OCI-LY3 (cell line): ENCODE data around the gene GRM8.

Experiments used
- EZH2phosphoT487 ChIP-seq: fragments of 200-600 bp; shearing (Covaris generic); IDR thresholded peaks from 2 replicates; pipeline ENCODE4 v1.6.1; 2018; ENCODE audit warnings: antibody characterized with exemption, mixed run types, low read depth
- TF ChIP-seq, protein P1 (sequence below): fragments of 200-600, 300-600 bp; sonication (generic); IDR thresholded peaks from 2 replicates; pipeline ENCODE4 v1.5.1; 2014; ENCODE audit warnings: antibody characterized with exemption, low read length, low read depth

GRCh38 chr7:126486806-126487205, 765.9 kb downstream of the GRM8 start:
- TF ChIP-seq, protein P1, sequence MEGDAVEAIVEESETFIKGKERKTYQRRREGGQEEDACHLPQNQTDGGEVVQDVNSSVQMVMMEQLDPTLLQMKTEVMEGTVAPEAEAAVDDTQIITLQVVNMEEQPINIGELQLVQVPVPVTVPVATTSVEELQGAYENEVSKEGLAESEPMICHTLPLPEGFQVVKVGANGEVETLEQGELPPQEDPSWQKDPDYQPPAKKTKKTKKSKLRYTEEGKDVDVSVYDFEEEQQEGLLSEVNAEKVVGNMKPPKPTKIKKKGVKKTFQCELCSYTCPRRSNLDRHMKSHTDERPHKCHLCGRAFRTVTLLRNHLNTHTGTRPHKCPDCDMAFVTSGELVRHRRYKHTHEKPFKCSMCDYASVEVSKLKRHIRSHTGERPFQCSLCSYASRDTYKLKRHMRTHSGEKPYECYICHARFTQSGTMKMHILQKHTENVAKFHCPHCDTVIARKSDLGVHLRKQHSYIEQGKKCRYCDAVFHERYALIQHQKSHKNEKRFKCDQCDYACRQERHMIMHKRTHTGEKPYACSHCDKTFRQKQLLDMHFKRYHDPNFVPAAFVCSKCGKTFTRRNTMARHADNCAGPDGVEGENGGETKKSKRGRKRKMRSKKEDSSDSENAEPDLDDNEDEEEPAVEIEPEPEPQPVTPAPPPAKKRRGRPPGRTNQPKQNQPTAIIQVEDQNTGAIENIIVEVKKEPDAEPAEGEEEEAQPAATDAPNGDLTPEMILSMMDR: no peak
- no peak for TF ChIP-seq EZH2phosphoT487
